HG03108 (cell line): Measurements from ENCODE around the gene TAGLN3.
A peak's percentile ranks its signal among the peaks of the same experiment; 100 is the strongest.

Source experiments
- ATAC-seq: cut with Tn5 transposase; IDR thresholded peaks from one replicate; pipeline ENCODE4 v1.9.1; 2021; ENCODE audit warnings: moderate library complexity; ENCODE audit not compliant: unreplicated experiment

Gene TAGLN3

GRCh38 chr3:112043621-112044201 lies 45.0 kb downstream of the TAGLN3 start:
- ATAC-seq = peak; percentile 81

- no peak for ATAC-seq
Measured at GRCh38 chr3:112046599-112046998, 47.9 kb downstream of the TAGLN3 start.

GRCh38 chr3:112047264-112047663 lies 48.5 kb downstream of the TAGLN3 start:
- ATAC-seq = no peak

- no peak for ATAC-seq
Measured at GRCh38 chr3:112048911-112049310, 50.2 kb downstream of the TAGLN3 start.

- no peak for ATAC-seq
Measured at GRCh38 chr3:112053229-112053628, 54.5 kb downstream of the TAGLN3 start.

GRCh38 chr3:112056451-112056929 lies 57.8 kb downstream of the TAGLN3 start:
- ATAC-seq = no peak

GRCh38 chr3:112059497-112059896 lies 60.8 kb downstream of the TAGLN3 start:
- ATAC-seq = no peak

GRCh38 chr3:112061152-112061551 lies 62.4 kb downstream of the TAGLN3 start:
- ATAC-seq = no peak
